ENCODE results near the gene BRD3OS. TPM values are rescaled to one million over a fixed set of nuclear protein-coding genes. Genes with fewer than 3 reads are reported as not detected.

BRD3OS gene
- total RNA-seq, 2 experiments from 2014 or later = 13.5 to 16.0 TPM

Other genes starting within 250 kb of the BRD3OS start
- gene VAV2, start 33.2 kb upstream of the BRD3OS start, total RNA-seq = 10 to 100 TPM; 10.1 to 10.3 TPM
- 10 to 100 TPM; 42.1 to 45.2 TPM for gene BRD3, start 42.5 kb downstream of the BRD3OS start, total RNA-seq
- 10 to 100 TPM; 43.6 to 47.8 TPM for gene WDR5, start 110.6 kb downstream of the BRD3OS start, total RNA-seq
- 10 to 100 TPM; 13.7 to 50.1 TPM for gene RNU6ATAC, start 139.1 kb downstream of the BRD3OS start, total RNA-seq